BJ (cell line): ENCODE data around the gene FN3K. TPM values are rescaled to one million over a fixed set of nuclear protein-coding genes. Genes with fewer than 3 reads are reported as not detected.

Experiments
- CTCF ChIA-PET: fragments of 350-600 bp; formaldehyde crosslinking; extraction: SDS; loops from one replicate; lab custom pipeline; 2021; ENCODE audit warnings: antibody characterized with exemption, inconsistent platforms; lab: Yijun Ruan, JAX
- POLR2A ChIA-PET: fragments of 300-600 bp; sonication (Branson Sonifier 250); formaldehyde crosslinking; extraction: SDS; loops from one replicate; lab custom pipeline; 2021; ENCODE audit warnings: antibody characterized with exemption; lab: Charles Lee
- DNase-seq: peaks from one replicate; pipeline ENCODE4 v3.0.0-alpha.2; 2011; ENCODE audit warnings: low read depth
- H3K27me3 ChIP-seq: 2 replicates; pipeline ENCODE4 v1.6.0; 2011; ENCODE audit warnings: low read length; ENCODE audit not compliant: control insufficient read depth, insufficient read depth
- H3K36me3 ChIP-seq: 2 replicates; pipeline ENCODE4 v1.5.1; 2011; ENCODE audit warnings: low read length; ENCODE audit not compliant: control insufficient read depth, insufficient read depth
- H3K4me3 ChIP-seq: 2 replicates; pipeline ENCODE4 v1.5.1; 2011; ENCODE audit warnings: low read depth, mild to moderate bottlenecking, control low read depth, low read length
- polyA plus RNA-seq: library from polyadenylated mRNA; depleted of rRNA; stranded (reverse); fragments of >200 nt; gene quantifications from 2 replicates; pipeline ENCODE4 v1.2.3, GENCODE V29; 2011
- TF ChIP-seq, protein P1 (sequence below): IDR thresholded peaks from 2 replicates; pipeline ENCODE4 v1.5.1; 2011; ENCODE audit warnings: low read depth, mild to moderate bottlenecking, control low read depth, inconsistent platforms, low read length, moderate library complexity; ENCODE audit not compliant: insufficient read depth

The FN3K gene
- polyA plus RNA-seq, 1 experiment = 1.1 TPM

DNA sequence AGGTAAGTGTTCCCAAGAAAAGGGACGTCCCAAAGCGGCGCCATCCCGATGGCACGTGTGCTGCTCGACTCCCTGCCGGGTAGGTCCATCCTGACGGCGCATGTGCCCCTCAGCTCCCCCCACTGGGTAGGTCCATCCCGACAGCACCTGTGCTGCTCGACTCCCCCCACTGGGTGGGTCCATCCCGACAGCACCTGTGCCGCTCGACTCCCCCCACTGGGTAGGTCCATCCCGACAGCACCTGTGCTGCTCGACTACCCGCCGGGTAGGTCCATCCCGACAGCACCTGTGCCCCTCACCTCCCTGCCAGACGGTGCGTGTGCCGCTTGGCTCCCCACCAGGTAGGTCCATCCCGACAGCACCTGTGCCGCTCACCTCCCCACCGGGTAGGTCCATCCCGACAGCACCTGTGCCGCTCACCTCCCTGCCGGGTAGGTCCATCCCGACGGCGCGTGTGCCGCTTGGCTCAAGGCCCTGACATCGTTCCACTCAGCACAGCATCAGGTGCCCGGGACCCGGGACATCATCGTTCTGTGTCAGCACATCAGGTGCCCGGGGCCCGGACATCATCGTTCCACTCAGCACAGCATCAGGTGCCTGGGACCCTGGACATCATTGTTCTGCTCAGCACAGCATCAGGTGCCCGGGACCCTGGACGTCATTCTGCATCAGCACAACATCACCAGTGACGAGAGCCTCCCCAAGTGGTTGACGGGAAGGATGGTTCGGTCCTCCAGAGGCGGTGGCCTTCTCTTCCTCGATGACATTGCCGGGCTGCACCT, 5.7 kb upstream of the FN3K start:
- TF ChIP-seq, protein P1, sequence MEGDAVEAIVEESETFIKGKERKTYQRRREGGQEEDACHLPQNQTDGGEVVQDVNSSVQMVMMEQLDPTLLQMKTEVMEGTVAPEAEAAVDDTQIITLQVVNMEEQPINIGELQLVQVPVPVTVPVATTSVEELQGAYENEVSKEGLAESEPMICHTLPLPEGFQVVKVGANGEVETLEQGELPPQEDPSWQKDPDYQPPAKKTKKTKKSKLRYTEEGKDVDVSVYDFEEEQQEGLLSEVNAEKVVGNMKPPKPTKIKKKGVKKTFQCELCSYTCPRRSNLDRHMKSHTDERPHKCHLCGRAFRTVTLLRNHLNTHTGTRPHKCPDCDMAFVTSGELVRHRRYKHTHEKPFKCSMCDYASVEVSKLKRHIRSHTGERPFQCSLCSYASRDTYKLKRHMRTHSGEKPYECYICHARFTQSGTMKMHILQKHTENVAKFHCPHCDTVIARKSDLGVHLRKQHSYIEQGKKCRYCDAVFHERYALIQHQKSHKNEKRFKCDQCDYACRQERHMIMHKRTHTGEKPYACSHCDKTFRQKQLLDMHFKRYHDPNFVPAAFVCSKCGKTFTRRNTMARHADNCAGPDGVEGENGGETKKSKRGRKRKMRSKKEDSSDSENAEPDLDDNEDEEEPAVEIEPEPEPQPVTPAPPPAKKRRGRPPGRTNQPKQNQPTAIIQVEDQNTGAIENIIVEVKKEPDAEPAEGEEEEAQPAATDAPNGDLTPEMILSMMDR = no peak
- peaks cover 7% of the 10 kb centered on the region for H3K36me3 ChIP-seq
- H3K27me3 ChIP-seq = no peaks in the 10 kb centered on the region
- DNase-seq = no peak
- CTCF ChIA-PET = interaction anchor here (0.6 kb wide), 1 partner anchor 386 kb away, joined by 3 read pairs; no protein-coding TSS in a partner anchor
- POLR2A ChIA-PET = no interaction called here
- no peak overlapping the region for H3K4me3 ChIP-seq

DNA sequence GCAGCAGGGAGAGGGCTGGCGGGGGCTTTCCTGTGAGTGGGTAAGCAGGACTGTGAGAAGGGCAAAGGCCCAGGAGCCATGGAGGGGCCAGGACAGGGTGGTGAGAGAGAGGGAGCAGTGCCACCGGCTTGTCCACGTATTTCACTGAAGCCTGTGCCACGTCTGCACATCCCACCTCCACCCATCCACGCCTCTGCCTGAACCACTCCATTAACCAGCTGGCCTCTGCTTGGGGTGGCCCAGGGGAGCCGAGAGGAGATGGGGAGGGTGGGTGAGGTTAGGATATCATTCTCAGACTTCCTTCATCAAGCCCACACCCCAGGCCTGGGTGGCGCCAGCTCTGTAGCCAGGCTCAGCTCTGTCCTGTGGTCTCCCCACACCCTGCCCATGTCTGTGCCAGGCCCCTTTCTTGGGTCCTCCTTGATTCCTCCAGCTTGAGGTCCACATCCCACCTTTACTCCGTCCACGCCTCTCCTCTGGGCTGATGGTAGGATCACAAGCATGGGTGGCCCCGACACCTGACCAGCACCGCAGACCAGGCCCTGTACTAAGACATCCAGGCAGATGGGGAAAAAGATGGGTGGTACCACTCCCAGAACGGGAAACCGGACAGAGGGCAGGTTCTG, 3.2 kb upstream of the FN3K start:
- CTCF ChIA-PET = no interaction called here
- DNase-seq = no peak
- H3K36me3 ChIP-seq = peaks cover 3% of the 10 kb centered on the region
- H3K4me3 ChIP-seq = no peak overlapping the region
- TF ChIP-seq, protein P1 = no peak
- no peaks in the 10 kb centered on the region for H3K27me3 ChIP-seq
- POLR2A ChIA-PET = no interaction called here

DNA sequence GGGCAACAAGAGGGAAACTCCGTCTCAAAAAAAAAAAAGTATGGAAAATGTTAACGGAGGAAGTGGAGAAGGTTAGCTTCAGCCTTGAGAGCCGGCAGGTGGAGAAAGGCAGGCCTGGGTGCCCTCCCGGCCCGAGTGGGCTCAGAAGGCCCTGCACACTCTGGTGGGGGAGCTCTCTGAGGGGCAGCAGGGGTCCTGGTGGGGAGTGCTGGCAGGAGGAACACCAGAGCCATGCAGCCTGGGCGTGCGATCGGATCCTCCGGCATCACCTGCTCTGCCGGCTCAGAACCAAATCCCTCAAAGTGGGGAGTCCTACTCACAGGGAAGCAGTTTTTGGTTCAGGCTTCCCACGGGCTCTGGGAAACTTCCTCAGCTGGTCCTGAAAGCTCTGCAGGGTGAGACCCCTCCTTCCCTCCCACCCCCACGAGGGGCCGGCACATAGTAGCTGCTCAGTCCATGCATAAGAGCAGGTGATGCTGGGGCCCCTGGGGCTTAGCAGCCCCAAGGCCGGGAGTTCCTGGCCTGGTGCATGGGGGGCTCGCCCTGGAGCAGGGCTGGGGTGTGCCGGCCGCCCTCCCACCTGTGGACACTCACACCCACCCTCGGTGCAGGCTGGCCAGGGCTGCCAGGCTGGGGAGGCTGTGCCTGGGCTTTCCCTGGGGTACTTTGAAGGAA, 1.2 kb downstream of the FN3K start:
- TF ChIP-seq, protein P1 = no peak
- no peaks in the 10 kb centered on the region for H3K27me3 ChIP-seq
- DNase-seq = no peak
- CTCF ChIA-PET = no interaction called here
- POLR2A ChIA-PET = no interaction called here
- peaks cover 5% of the 10 kb centered on the region for H3K36me3 ChIP-seq
- H3K4me3 ChIP-seq = no peak overlapping the region

DNA sequence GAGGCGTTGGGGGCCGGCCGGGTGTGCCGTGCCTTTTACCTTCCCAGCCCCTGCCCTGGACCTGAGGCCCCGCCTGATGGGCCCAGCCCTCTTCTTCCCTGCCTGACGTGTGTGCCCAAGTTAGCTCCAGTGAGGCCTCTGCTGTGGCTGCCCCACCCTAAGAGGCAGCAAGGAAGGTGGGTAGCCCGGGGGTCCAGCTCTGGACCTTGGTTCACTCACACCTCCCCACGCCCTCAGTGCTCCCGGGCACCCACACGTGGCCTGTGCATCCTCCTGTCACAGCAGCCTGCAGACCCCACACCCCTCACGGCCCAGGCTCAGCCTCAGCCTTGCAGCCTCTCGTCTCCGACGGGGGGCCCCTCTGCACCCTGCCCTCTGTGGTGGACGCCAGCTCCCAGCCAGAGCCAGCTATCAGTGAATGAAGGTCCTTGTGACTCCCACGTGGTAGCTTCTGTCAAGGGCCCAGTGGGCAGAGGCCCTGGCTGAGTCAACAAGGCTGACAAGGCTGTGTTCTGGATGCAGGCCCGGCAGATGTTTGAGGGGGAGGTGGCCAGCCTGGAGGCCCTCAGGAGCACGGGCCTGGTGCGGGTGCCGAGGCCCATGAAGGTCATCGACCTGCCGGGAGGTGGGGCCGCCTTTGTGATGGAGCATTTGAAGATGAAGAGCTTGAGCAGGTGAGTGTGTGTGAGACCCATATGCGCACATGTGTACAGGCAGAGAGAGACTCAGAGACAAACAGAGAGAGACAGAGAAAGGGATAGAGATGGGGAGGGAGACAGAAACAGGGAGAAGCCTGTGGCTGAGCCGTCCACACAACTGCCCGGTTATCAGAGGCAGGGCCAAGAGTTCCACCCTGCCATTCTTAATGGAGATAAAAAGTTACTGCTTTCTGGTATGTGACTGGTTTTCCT, 2.8 kb downstream of the FN3K start:
- ChIA-PET CTCF (no interaction called here), POLR2A (no interaction called here)
- TF ChIP-seq, protein P1 = no peak
- Histone ChIP-seq H3K36me3 (peaks cover 6% of the 10 kb centered on the region), H3K4me3 (no peak overlapping the region), H3K27me3 (no peaks in the 10 kb centered on the region)
- no peak for DNase-seq
